Mucosa of stomach (tissue), 1 donor: ENCODE results near the gene MCC.

Source experiments
- H3K27me3 ChIP-seq: one replicate; pipeline ENCODE4 v1.7.0; 2013; ENCODE audit warnings: mild to moderate bottlenecking, low read length; ENCODE audit not compliant: control insufficient read depth, insufficient read depth
- H3K36me3 ChIP-seq: one replicate; pipeline ENCODE4 v1.7.0; 2013; ENCODE audit warnings: low read length; ENCODE audit not compliant: control insufficient read depth, insufficient read depth
- H3K4me1 ChIP-seq: one replicate; pipeline ENCODE4 v1.7.0; 2013; ENCODE audit warnings: mild to moderate bottlenecking, low read length; ENCODE audit not compliant: control insufficient read depth, insufficient read depth
- H3K4me3 ChIP-seq: one replicate; pipeline ENCODE4 v1.7.0; 2013; ENCODE audit warnings: low read length
- H3K9ac ChIP-seq: one replicate; pipeline ENCODE4 v1.7.0; 2013; ENCODE audit warnings: mild to moderate bottlenecking, low read length, moderate library complexity
- H3K9me3 ChIP-seq: one replicate; pipeline ENCODE4 v1.7.0; 2013; ENCODE audit warnings: mild to moderate bottlenecking, low read length, moderate library complexity; ENCODE audit not compliant: control insufficient read depth
- donor health status: Pancreatic carcinoma.

Gene MCC

DNA sequence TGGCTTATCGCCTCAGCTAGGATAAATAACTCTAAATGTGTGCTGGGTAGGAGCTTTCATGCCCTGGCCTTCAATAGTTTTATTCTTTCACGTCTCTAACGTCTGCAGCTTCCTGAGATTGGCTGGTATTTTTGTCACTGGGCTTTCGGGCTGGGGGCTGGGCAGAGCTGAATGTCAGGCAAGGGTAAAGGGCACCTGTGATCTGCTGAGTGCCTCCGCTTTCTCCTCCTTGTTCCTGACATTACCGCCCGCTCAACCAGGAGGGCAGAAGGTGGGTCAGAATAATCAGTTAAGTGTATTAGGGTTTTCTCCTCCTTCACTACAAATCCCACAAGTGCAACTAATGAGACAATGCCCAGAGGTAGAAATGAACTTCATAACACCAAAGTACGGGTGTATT, 270.1 kb downstream of the MCC start:
- Histone ChIP-seq H3K4me3 (no peak overlapping the region), H3K27me3 (no peaks in the 10 kb centered on the region), H3K9ac (no peak overlapping the region), H3K4me1 (no peaks in the 10 kb centered on the region), H3K36me3 (no peaks in the 10 kb centered on the region), H3K9me3 (no peaks in the 10 kb centered on the region)

DNA sequence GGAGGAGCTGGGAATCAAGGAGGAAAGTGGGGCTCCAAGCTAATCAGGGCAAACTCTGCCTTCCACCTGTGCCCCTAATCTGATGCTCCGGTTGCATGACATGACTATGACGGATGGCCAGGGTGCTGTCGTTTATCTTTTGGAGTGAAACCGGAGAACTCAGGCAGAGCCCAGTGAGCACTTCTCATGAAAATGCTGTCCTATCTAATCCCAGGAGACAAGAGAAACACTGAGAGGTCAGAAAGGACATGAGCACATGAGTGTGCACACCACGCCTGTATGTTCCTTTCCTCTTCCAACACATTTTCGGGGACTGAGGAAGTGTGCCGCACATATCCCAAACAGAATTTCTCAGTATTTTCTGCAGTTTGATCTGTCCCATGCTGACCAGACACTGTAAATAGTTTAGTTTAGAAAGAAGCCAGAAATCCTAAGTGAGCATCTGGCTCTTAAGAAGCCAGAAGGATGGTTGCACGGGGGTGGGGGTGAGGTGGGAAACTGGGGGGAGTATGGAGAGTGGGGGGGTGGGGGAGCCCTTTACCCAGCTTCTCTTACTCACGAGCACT, 270.6 kb downstream of the MCC start:
- Histone ChIP-seq H3K9ac (no peak overlapping the region), H3K4me3 (no peak overlapping the region), H3K4me1 (no peaks in the 10 kb centered on the region), H3K9me3 (no peaks in the 10 kb centered on the region), H3K27me3 (no peaks in the 10 kb centered on the region), H3K36me3 (no peaks in the 10 kb centered on the region)

DNA sequence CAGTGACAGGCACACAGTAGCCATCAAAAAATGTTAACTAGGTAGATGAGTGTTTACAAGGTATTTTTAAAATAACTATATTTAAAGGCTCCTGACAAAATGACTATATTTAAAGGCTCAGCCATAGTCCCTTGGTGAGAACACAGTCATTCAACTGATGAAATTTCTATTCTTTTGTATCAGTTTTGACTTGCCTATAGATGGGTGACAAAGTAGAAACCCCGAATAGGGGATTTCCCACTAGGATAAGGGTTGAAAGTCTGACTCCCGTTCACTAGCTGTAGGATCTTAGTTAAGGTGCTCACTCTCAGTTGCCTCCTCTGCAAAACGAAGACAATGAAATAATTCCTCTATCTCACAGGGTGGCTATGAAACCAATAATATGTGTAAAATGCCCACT, 271.7 kb downstream of the MCC start:
- H3K4me1 ChIP-seq, result no peaks in the 10 kb centered on the region
- H3K9me3 ChIP-seq, result no peaks in the 10 kb centered on the region
- H3K9ac ChIP-seq, result no peak overlapping the region
- H3K27me3 ChIP-seq, result no peaks in the 10 kb centered on the region
- H3K36me3 ChIP-seq, result no peaks in the 10 kb centered on the region
- no peak overlapping the region for H3K4me3 ChIP-seq

DNA sequence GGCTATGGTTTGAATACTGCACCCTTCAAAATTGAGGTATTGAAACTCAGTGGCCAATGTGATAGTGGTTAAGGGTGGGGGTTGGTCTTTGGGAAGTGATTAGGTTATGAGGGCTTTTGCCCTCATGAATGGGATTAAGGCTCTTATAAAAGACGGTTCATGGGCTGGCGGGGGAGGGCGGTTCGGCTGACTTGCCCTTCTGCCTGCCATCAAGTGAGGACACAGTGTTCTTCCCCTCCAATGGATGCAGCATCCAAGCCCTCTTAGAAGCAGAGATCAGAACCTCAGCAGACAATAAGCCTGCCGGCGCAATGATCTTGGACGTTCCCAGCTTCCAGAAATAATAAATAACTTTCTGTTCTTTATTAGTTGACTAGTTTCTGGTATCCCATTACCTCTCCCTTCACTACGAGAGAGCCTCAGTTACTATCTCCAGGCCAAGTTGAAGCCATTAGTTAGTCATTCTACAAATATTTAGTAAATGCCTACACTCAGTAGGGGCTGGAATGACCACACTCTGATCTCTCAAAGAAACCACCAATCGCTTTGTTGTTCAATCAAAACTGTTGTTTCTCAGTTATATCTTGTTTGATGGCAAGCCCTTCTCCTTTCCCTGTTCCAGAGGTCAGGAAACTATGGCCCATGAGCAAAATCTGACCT, 272.7 kb downstream of the MCC start:
- no peak overlapping the region for H3K4me3 ChIP-seq
- H3K9ac ChIP-seq, result no peak overlapping the region
- no peaks in the 10 kb centered on the region for H3K36me3 ChIP-seq
- H3K27me3 ChIP-seq, result no peaks in the 10 kb centered on the region
- H3K9me3 ChIP-seq, result no peaks in the 10 kb centered on the region
- H3K4me1 ChIP-seq, result no peaks in the 10 kb centered on the region

DNA sequence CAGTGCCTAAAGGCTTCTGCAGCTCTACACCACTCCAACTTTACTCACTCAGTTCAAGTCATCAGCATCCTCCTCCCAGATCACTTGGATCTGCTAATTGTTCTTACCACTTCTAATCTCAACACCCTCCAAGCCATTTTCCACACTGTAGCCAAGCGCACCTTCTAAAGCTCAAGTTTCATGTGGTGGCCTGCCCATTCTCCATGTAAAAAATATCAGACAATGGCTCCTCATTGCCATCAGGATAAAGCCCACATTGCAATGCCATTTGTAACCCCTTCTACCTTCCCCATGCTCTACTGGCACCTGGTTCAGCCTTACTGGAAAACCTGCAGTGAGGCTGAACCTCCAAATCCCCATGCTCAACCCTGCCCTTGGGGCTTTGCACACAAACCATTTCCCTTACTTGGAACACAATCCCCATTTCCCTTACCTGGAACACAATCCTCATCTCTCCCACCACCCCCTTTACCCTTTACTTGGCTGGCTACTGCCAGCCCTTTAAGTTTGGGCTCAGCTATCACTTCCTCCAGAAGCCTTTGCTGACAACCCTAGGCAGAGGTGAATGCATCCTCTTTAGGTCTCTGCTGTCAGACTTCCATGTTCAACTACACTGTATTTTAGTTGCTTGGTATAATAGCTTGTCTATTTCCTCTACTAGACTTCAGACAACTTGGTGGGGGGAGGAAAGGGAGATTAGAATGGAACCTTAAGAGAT, 273.5 kb downstream of the MCC start:
- no peaks in the 10 kb centered on the region for H3K4me1 ChIP-seq
- H3K4me3 ChIP-seq, result no peak overlapping the region
- H3K9ac ChIP-seq, result no peak overlapping the region
- H3K27me3 ChIP-seq, result no peaks in the 10 kb centered on the region
- no peaks in the 10 kb centered on the region for H3K36me3 ChIP-seq
- H3K9me3 ChIP-seq, result no peaks in the 10 kb centered on the region

GRCh38 chr5:113213551-113214425, 274.5 kb downstream of the MCC start:
- Histone ChIP-seq H3K27me3 (no peaks in the 10 kb centered on the region), H3K36me3 (no peaks in the 10 kb centered on the region), H3K4me1 (no peaks in the 10 kb centered on the region), H3K9ac (no peak overlapping the region), H3K9me3 (no peaks in the 10 kb centered on the region), H3K4me3 (no peak overlapping the region)

- H3K9me3 ChIP-seq, result no peaks in the 10 kb centered on the region
- no peaks in the 10 kb centered on the region for H3K4me1 ChIP-seq
- no peak overlapping the region for H3K4me3 ChIP-seq
These were observed 275.9 kb downstream of the MCC start for GRCh38 chr5:113212244-113212920.

DNA sequence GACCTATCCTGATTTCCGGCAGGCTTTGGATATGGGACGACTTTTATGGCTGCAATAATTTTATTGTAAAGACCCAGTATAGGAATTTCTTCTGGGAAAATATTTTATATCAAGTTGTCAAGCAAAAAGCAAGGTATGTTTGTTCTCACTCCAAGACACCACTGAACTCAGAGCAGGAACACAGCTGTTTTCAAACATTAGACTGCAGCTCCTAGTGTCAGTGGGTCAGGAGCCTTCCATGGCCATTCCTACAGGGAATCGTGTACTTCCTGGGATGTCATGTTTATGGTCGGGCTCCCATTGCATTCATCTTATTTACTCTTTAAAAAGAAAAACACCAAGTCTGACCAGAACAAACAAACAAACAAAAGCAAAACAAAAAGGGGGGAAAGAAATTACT, 278.8 kb downstream of the MCC start:
- Histone ChIP-seq H3K27me3 (no peaks in the 10 kb centered on the region), H3K4me3 (no peak overlapping the region), H3K4me1 (no peaks in the 10 kb centered on the region), H3K9ac (no peak overlapping the region), H3K36me3 (no peaks in the 10 kb centered on the region), H3K9me3 (no peaks in the 10 kb centered on the region)

More at GRCh38 chr5:113212244-113212920, 275.9 kb downstream of the MCC start:
- no peaks in the 10 kb centered on the region for H3K36me3 ChIP-seq
- no peak overlapping the region for H3K9ac ChIP-seq
- H3K27me3 ChIP-seq, result no peaks in the 10 kb centered on the region

DNA sequence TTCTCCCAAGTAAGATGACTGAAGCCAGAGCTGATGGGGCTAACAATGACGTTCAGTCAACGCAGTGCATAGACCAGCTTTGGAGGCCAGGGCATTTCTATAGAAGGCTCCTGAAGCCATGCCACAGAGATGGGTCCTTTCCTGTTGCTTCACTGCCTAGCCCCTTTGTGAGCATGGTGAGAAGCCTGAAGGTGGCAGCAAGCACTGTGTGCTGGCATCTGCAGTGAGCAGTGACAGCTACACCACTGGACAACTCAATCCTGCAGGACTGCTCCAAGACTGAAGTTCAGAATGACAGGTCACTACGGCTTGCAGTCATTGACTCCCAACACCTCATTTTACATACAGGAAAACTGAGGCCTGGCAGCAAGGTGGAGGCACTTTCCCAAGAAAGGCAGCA, 282.4 kb downstream of the MCC start:
- Histone ChIP-seq H3K4me3 (no peak overlapping the region), H3K9me3 (no peaks in the 10 kb centered on the region), H3K36me3 (no peaks in the 10 kb centered on the region), H3K27me3 (no peaks in the 10 kb centered on the region), H3K9ac (no peak overlapping the region), H3K4me1 (peaks cover 10% of the 10 kb centered on the region)

- Histone ChIP-seq H3K9ac (no peak overlapping the region), H3K36me3 (no peaks in the 10 kb centered on the region), H3K27me3 (no peaks in the 10 kb centered on the region), H3K4me1 (peaks cover 10% of the 10 kb centered on the region), H3K4me3 (no peak overlapping the region), H3K9me3 (no peaks in the 10 kb centered on the region)
These were observed 282.9 kb downstream of the MCC start for GRCh38 chr5:113205323-113205722.

DNA sequence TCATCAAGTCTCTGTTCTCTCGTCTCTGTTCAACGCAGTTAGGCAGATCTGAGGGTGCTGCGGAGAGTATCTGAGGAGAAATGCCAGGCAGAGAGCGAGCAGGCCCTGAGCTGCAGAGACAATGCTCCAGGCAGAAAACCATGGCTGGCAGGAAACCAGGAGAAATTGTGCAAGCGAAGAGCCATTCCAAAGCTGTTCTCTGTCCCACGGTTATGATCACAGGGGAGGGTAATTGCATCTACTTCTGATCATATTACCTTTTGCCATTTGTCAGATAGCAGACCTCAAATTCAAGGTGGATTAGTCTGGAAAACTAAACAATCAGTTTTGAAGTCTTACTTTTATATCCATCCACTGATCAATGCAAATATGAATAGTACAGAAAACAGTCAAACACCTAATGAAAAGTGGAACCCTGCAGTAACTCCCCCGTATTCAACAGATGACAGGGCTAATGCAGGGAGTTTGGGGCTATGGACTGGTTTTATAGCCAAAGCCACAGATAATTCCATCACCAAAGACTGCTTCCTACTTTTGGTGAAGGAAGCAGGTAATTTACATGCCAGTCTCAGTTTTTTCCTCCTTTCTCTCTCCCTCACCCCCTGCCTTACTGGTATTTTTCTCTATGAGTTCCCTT, 283.6 kb downstream of the MCC start:
- H3K9ac ChIP-seq, result no peak overlapping the region
- H3K4me3 ChIP-seq, result no peak overlapping the region
- peaks cover 10% of the 10 kb centered on the region for H3K4me1 ChIP-seq
- H3K9me3 ChIP-seq, result no peaks in the 10 kb centered on the region
- H3K27me3 ChIP-seq, result no peaks in the 10 kb centered on the region
- no peaks in the 10 kb centered on the region for H3K36me3 ChIP-seq
